ENCODE data around the gene CACNA1G.

Gene CACNA1G

GRCh38 chr17:50590946-50591737, 30.6 kb downstream of the CACNA1G start:
- Histone ChIP-seq H3K9ac (ENCODE audit: low read depth, low read length) (no peak overlapping the region), H3K4me1 (ENCODE audit: control insufficient read depth, insufficient read depth, low read length) (peaks cover 11% of the 10 kb centered on the region; the same call in 1 of the 2 replicates), H3K4me3 (ENCODE audit: low read depth, low read length) (no peak overlapping the region), H3K27ac (ENCODE audit: low read depth, low read length) (no peak overlapping the region), H3K9me3 (ENCODE audit: control insufficient read depth, insufficient read depth, low read length) (no peaks in the 10 kb centered on the region), H3K27me3 (ENCODE audit: control insufficient read depth, insufficient read depth, low read length) (no peaks in the 10 kb centered on the region), H3K36me3 (ENCODE audit: control insufficient read depth, insufficient read depth, low read length) (no peaks in the 10 kb centered on the region)

GRCh38 chr17:50593321-50593720, 32.8 kb downstream of the CACNA1G start:
- no peak overlapping the region for H3K27ac ChIP-seq (ENCODE audit: low read depth, low read length)
- no peaks in the 10 kb centered on the region for H3K9me3 ChIP-seq (ENCODE audit: control insufficient read depth, insufficient read depth, low read length)
- no peak overlapping the region for H3K9ac ChIP-seq (ENCODE audit: low read depth, low read length)
- H3K36me3 ChIP-seq (ENCODE audit: control insufficient read depth, insufficient read depth, low read length): no peaks in the 10 kb centered on the region
- H3K27me3 ChIP-seq (ENCODE audit: control insufficient read depth, insufficient read depth, low read length): no peaks in the 10 kb centered on the region
- peaks cover 11% of the 10 kb centered on the region; the same call in 1 of the 2 replicates for H3K4me1 ChIP-seq (ENCODE audit: control insufficient read depth, insufficient read depth, low read length)
- H3K4me3 ChIP-seq (ENCODE audit: low read depth, low read length): no peak overlapping the region

GRCh38 chr17:50594128-50594823, 33.8 kb downstream of the CACNA1G start:
- Histone ChIP-seq H3K27ac (ENCODE audit: low read depth, low read length) (no peak overlapping the region), H3K4me1 (ENCODE audit: control insufficient read depth, insufficient read depth, low read length) (peaks cover 11% of the 10 kb centered on the region; the same call in 1 of the 2 replicates), H3K4me3 (ENCODE audit: low read depth, low read length) (no peak overlapping the region), H3K36me3 (ENCODE audit: control insufficient read depth, insufficient read depth, low read length) (no peaks in the 10 kb centered on the region), H3K9ac (ENCODE audit: low read depth, low read length) (no peak overlapping the region), H3K9me3 (ENCODE audit: control insufficient read depth, insufficient read depth, low read length) (no peaks in the 10 kb centered on the region), H3K27me3 (ENCODE audit: control insufficient read depth, insufficient read depth, low read length) (no peaks in the 10 kb centered on the region)

- Histone ChIP-seq H3K36me3 (ENCODE audit: control insufficient read depth, insufficient read depth, low read length) (no peaks in the 10 kb centered on the region), H3K27me3 (ENCODE audit: control insufficient read depth, insufficient read depth, low read length) (no peaks in the 10 kb centered on the region), H3K4me1 (ENCODE audit: control insufficient read depth, insufficient read depth, low read length) (peaks cover 11% of the 10 kb centered on the region; the same call in 1 of the 2 replicates), H3K9ac (ENCODE audit: low read depth, low read length) (no peak overlapping the region), H3K27ac (ENCODE audit: low read depth, low read length) (no peak overlapping the region), H3K4me3 (ENCODE audit: low read depth, low read length) (no peak overlapping the region), H3K9me3 (ENCODE audit: control insufficient read depth, insufficient read depth, low read length) (no peaks in the 10 kb centered on the region)
These were observed 34.4 kb downstream of the CACNA1G start for GRCh38 chr17:50594892-50595291.

- H3K36me3 ChIP-seq (ENCODE audit: control insufficient read depth, insufficient read depth, low read length): no peaks in the 10 kb centered on the region
- no peaks in the 10 kb centered on the region for H3K9me3 ChIP-seq (ENCODE audit: control insufficient read depth, insufficient read depth, low read length)
- H3K9ac ChIP-seq (ENCODE audit: low read depth, low read length): no peak overlapping the region
- no peak overlapping the region for H3K4me3 ChIP-seq (ENCODE audit: low read depth, low read length)
- no peak overlapping the region for H3K27ac ChIP-seq (ENCODE audit: low read depth, low read length)
- H3K4me1 ChIP-seq (ENCODE audit: control insufficient read depth, insufficient read depth, low read length): peaks cover 11% of the 10 kb centered on the region; the same call in 1 of the 2 replicates
- H3K27me3 ChIP-seq (ENCODE audit: control insufficient read depth, insufficient read depth, low read length): no peaks in the 10 kb centered on the region
These were observed 35.9 kb downstream of the CACNA1G start for GRCh38 chr17:50596191-50597037.

- Histone ChIP-seq H3K27me3 (ENCODE audit: control insufficient read depth, insufficient read depth, low read length) (no peaks in the 10 kb centered on the region), H3K4me3 (ENCODE audit: low read depth, low read length) (no peak overlapping the region), H3K9me3 (ENCODE audit: control insufficient read depth, insufficient read depth, low read length) (no peaks in the 10 kb centered on the region), H3K4me1 (ENCODE audit: control insufficient read depth, insufficient read depth, low read length) (peaks cover 2% of the 10 kb centered on the region; the same call in 1 of the 2 replicates), H3K27ac (ENCODE audit: low read depth, low read length) (no peak overlapping the region), H3K9ac (ENCODE audit: low read depth, low read length) (no peak overlapping the region), H3K36me3 (ENCODE audit: control insufficient read depth, insufficient read depth, low read length) (no peaks in the 10 kb centered on the region)
These were observed 38.0 kb downstream of the CACNA1G start for GRCh38 chr17:50598487-50598886.

- Histone ChIP-seq H3K4me1 (ENCODE audit: control insufficient read depth, insufficient read depth, low read length) (no peaks in the 10 kb centered on the region), H3K9ac (ENCODE audit: low read depth, low read length) (no peak overlapping the region), H3K4me3 (ENCODE audit: low read depth, low read length) (no peak overlapping the region), H3K27me3 (ENCODE audit: control insufficient read depth, insufficient read depth, low read length) (no peaks in the 10 kb centered on the region), H3K27ac (ENCODE audit: low read depth, low read length) (no peak overlapping the region), H3K9me3 (ENCODE audit: control insufficient read depth, insufficient read depth, low read length) (no peaks in the 10 kb centered on the region), H3K36me3 (ENCODE audit: control insufficient read depth, insufficient read depth, low read length) (no peaks in the 10 kb centered on the region)
These were observed 39.1 kb downstream of the CACNA1G start for GRCh38 chr17:50599606-50600005.

GRCh38 chr17:50601823-50602375, 41.4 kb downstream of the CACNA1G start:
- H3K27ac ChIP-seq (ENCODE audit: low read depth, low read length): no peak overlapping the region
- no peaks in the 10 kb centered on the region for H3K27me3 ChIP-seq (ENCODE audit: control insufficient read depth, insufficient read depth, low read length)
- H3K4me1 ChIP-seq (ENCODE audit: control insufficient read depth, insufficient read depth, low read length): no peaks in the 10 kb centered on the region
- H3K9me3 ChIP-seq (ENCODE audit: control insufficient read depth, insufficient read depth, low read length): no peaks in the 10 kb centered on the region
- H3K4me3 ChIP-seq (ENCODE audit: low read depth, low read length): no peak overlapping the region
- no peaks in the 10 kb centered on the region for H3K36me3 ChIP-seq (ENCODE audit: control insufficient read depth, insufficient read depth, low read length)
- H3K9ac ChIP-seq (ENCODE audit: low read depth, low read length): no peak overlapping the region

- H3K9ac ChIP-seq (ENCODE audit: low read depth, low read length): no peak overlapping the region
- H3K9me3 ChIP-seq (ENCODE audit: control insufficient read depth, insufficient read depth, low read length): no peaks in the 10 kb centered on the region
- no peak overlapping the region for H3K27ac ChIP-seq (ENCODE audit: low read depth, low read length)
- H3K27me3 ChIP-seq (ENCODE audit: control insufficient read depth, insufficient read depth, low read length): no peaks in the 10 kb centered on the region
- H3K4me1 ChIP-seq (ENCODE audit: control insufficient read depth, insufficient read depth, low read length): no peaks in the 10 kb centered on the region
- no peaks in the 10 kb centered on the region for H3K36me3 ChIP-seq (ENCODE audit: control insufficient read depth, insufficient read depth, low read length)
- H3K4me3 ChIP-seq (ENCODE audit: low read depth, low read length): no peak overlapping the region
These were observed 42.3 kb downstream of the CACNA1G start for GRCh38 chr17:50602836-50603235.

- Histone ChIP-seq H3K4me3 (ENCODE audit: low read depth, low read length) (no peak overlapping the region), H3K36me3 (ENCODE audit: control insufficient read depth, insufficient read depth, low read length) (no peaks in the 10 kb centered on the region), H3K4me1 (ENCODE audit: control insufficient read depth, insufficient read depth, low read length) (no peaks in the 10 kb centered on the region), H3K9me3 (ENCODE audit: control insufficient read depth, insufficient read depth, low read length) (no peaks in the 10 kb centered on the region), H3K27ac (ENCODE audit: low read depth, low read length) (no peak overlapping the region), H3K27me3 (ENCODE audit: control insufficient read depth, insufficient read depth, low read length) (no peaks in the 10 kb centered on the region), H3K9ac (ENCODE audit: low read depth, low read length) (no peak overlapping the region)
These were observed 42.8 kb downstream of the CACNA1G start for GRCh38 chr17:50603340-50603739.
